Lower lobe of right lung (tissue), 2 donors: Measurements from ENCODE around the gene KRT16. TPM values are rescaled to one million over a fixed set of nuclear protein-coding genes. Genes with fewer than 3 reads are reported as not detected.
"Not testable (repeated sequence)": the region's sequence is repeated elsewhere in the genome, so short reads cannot be mapped to it uniquely, and the experiment has no call there.

Source experiments
- ATAC-seq, 2 donors: fragments of 200-7000 bp; cut with Tn5 transposase; one replicate each; pipeline ENCODE4 v1.9.1; 2020 to 2022; ENCODE audit warnings: mild to moderate bottlenecking in 2 of 2, moderate library complexity in 2 of 2
- DNase-seq: peaks from one replicate; pipeline ENCODE4 v3.0.0-alpha.2; 2020
- H3K27ac ChIP-seq: fragments of 200-600 bp; one replicate; pipeline ENCODE4 v1.8.0; 2022
- H3K27me3 ChIP-seq: fragments of 200-600 bp; one replicate; pipeline ENCODE4 v1.8.0; 2022; ENCODE audit warnings: low read depth
- H3K36me3 ChIP-seq: fragments of 200-600 bp; one replicate; pipeline ENCODE4 v1.8.0; 2022; ENCODE audit warnings: mild to moderate bottlenecking
- H3K4me1 ChIP-seq: fragments of 200-600 bp; one replicate; pipeline ENCODE4 v1.8.0; 2022
- H3K4me3 ChIP-seq: fragments of 200-600 bp; one replicate; pipeline ENCODE4 v1.8.0; 2022; ENCODE audit warnings: mild to moderate bottlenecking
- H3K9me3 ChIP-seq: fragments of 200-600 bp; one replicate; pipeline ENCODE4 v1.8.0; 2022
- CTCF ChIP-seq: fragments of 200-600 bp; IDR thresholded peaks from one replicate; pipeline ENCODE4 v1.8.0; 2022; ENCODE audit warnings: antibody characterized with exemption, mild to moderate bottlenecking
- intact Hi-C: fragments of 100-400 bp; cut with DNase I; formaldehyde crosslinking; loops from one replicate; pipeline ENCODE4 v1.11.0; 2022
- total RNA-seq: library from RNA; stranded (reverse); fragmentation: NEBNext Ultra II Directional; extraction: Animal tissue kit (Norgen Biotek cat#: 25700); gene quantifications from one replicate; pipeline ENCODE4 v1.2.1, GENCODE V29; 2021
- donor health status: DM: no; HTN: yes; CAD: no; lungs with severe emphysema.

The KRT16 gene
- total RNA-seq, 1 donor from 2014 or later = not detected

- Histone ChIP-seq H3K27me3 (peaks cover 4% of the 10 kb centered on the region), H3K4me3 (no peak overlapping the region), H3K36me3 (no peaks in the 10 kb centered on the region), H3K4me1 (no peaks in the 10 kb centered on the region), H3K9me3 (no peaks in the 10 kb centered on the region), H3K27ac (no peak overlapping the region)
- TF ChIP-seq CTCF = no peak
- ATAC-seq (no peak), DNase-seq (no peak)
- intact Hi-C loops = no loop called here
Observed at GRCh38 chr17:41610965-41611640, 1.5 kb downstream of the KRT16 start.

- H3K4me3 ChIP-seq, H3K4me1 ChIP-seq, H3K36me3 ChIP-seq, intact Hi-C loops, H3K9me3 ChIP-seq, H3K27me3 ChIP-seq, DNase-seq, H3K27ac ChIP-seq: not testable (repeated sequence)
- ATAC-seq = peak in 1 of 2 donors; percentile 23
Observed at GRCh38 chr17:41610061-41610517, 2.5 kb downstream of the KRT16 start.

- intact Hi-C loops = not testable (repeated sequence)
Observed at GRCh38 chr17:41606930-41607329, 5.6 kb downstream of the KRT16 start.

GRCh38 chr17:41602524-41602923 is 10.0 kb downstream of the KRT16 start:
- H3K9me3 ChIP-seq = no peaks in the 10 kb centered on the region
- H3K36me3 ChIP-seq = no peaks in the 10 kb centered on the region
- DNase-seq (no peak), ATAC-seq (no peak)
- H3K27me3 ChIP-seq = no peaks in the 10 kb centered on the region
- intact Hi-C loops = no loop called here
- no peaks in the 10 kb centered on the region for H3K4me1 ChIP-seq
- no peak overlapping the region for H3K4me3 ChIP-seq
- no peak overlapping the region for H3K27ac ChIP-seq
- no peak for TF ChIP-seq CTCF

More at GRCh38 chr17:41606930-41607329, 5.6 kb downstream of the KRT16 start:
- not testable (repeated sequence) for H3K36me3 ChIP-seq, DNase-seq, H3K4me1 ChIP-seq, H3K27me3 ChIP-seq, H3K27ac ChIP-seq, H3K4me3 ChIP-seq, ATAC-seq, H3K9me3 ChIP-seq

DNA sequence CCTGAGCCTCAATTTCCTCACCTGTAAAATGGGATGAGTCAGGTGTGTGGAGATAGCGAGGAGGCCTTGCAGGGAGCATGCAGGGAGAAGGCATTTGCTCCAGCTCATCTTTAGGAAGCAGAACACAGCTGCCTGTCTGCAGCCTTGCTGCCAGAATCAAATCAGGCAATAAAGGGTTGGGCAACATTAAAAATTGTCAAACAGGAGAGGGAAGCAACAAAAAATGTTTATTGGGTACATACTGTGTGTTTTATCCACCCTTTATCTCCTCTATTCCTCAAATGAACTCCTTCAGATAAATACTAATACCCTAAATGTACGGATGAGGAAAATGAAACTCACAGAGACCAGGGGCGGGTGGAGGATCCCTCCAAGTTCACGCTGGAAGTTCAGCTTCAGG is 12.2 kb downstream of the KRT16 start:
- Histone ChIP-seq H3K27me3 (no peaks in the 10 kb centered on the region), H3K9me3 (no peaks in the 10 kb centered on the region), H3K4me3 (no peak overlapping the region), H3K27ac (no peak overlapping the region), H3K4me1 (no peaks in the 10 kb centered on the region), H3K36me3 (no peaks in the 10 kb centered on the region)
- ATAC-seq = no peak
- no peak for TF ChIP-seq CTCF
- intact Hi-C loops = no loop called here
- DNase-seq = no peak

DNA sequence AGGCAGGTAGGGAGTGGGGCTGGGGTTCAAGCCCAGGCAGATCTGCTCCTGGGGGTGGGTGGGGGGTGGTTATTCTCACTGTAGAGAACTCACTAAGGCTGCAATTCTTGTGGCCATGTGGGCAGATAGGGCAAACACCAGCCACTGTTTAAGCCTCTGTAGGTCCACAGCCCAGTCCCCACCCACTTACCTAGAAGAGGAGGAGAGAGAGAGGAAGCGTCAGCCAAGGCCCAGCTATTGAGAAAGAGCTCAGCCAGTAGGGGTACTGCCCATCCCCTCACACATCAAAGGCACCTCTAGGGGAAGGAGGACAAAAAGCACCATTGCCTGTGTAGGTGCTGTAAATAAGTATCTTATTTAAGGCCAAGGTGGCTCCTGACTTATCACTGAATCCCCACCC is 12.9 kb downstream of the KRT16 start:
- ATAC-seq (no peak), DNase-seq (peak; percentile 3)
- intact Hi-C loops = no loop called here
- Histone ChIP-seq H3K27me3 (no peaks in the 10 kb centered on the region), H3K36me3 (no peaks in the 10 kb centered on the region), H3K9me3 (no peaks in the 10 kb centered on the region), H3K4me3 (no peak overlapping the region), H3K4me1 (no peaks in the 10 kb centered on the region), H3K27ac (no peak overlapping the region)
- no peak for TF ChIP-seq CTCF
